ENCODE data around the gene CCR3.
"Not testable (repeated sequence)": the region's sequence is repeated elsewhere in the genome, so short reads cannot be mapped to it uniquely, and the experiment has no call there.

Gene CCR3

DNA sequence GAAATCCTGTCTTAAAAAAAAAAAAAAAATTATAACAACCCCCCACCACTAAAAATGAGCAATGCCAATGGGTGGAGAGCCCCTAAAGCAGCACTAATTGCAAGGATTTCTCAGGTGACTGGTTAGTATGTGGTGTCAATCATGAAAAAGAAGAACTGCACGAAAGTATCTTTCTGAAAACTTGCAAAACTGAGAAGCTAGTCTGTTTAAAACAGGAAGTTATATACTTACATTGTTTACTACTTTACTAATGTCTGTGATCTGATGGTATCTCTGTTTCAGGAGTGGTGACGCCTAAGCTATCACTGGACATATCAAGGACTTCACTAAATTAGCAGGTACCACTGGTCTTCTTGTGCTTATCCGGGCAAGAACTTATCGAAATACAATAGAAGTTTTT lies at the start of gene CCR3:
CCR3 (plus strand) TSS at position 341 of the 400 bp plus-strand sequence. CDS start 22,699 bp downstream, outside the sequence.
- no peak for FAIRE-seq

DNA sequence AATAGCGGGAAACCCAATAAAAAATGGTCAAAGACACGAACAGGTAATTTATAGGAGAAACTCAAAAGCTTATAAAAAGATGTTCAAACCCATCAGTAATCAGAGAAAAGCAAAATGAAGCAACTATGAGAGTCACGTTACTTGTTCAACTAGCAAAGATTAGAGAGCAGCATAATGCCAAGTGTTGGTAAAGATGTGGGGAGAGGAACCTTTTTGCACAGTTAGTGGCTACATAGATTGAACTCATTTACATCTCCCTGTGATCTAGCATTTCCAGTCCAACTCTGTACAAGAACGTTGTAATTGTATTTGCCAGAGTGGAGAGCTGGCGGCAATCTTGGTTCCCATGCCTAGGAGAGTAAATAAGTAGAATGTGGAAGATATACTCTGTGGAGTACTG lies 49.3 kb upstream of the CCR3 start:
- FAIRE-seq: no peak

DNA sequence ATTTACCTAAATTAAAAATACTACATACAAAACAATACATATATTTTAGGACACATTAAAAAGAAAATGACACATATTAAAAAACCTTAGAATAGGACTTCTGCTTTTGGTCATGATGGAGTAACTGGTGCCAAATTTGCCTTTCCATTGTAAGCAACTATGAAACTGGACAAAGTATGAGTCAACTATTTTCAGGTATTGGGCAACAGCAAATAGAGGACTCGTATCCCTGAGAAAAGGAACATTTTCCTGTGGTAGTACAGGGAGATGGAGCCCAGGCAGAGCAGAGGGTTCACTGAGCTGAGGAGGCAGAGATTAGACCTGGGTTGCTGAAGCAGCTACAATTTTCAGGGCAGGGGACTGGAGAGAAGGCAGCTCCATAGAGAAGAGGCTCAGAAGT lies 48.8 kb upstream of the CCR3 start:
- no peak for FAIRE-seq

GRCh38 chr3:46194868-46195553 lies 47.2 kb upstream of the CCR3 start:
- FAIRE-seq: no peak

- no peak for FAIRE-seq
Measured at GRCh38 chr3:46196261-46196957, 45.9 kb upstream of the CCR3 start.

GRCh38 chr3:46200211-46200610 lies 42.0 kb upstream of the CCR3 start:
- FAIRE-seq: no peak

GRCh38 chr3:46200790-46201189 lies 41.5 kb upstream of the CCR3 start:
- no peak for FAIRE-seq

DNA sequence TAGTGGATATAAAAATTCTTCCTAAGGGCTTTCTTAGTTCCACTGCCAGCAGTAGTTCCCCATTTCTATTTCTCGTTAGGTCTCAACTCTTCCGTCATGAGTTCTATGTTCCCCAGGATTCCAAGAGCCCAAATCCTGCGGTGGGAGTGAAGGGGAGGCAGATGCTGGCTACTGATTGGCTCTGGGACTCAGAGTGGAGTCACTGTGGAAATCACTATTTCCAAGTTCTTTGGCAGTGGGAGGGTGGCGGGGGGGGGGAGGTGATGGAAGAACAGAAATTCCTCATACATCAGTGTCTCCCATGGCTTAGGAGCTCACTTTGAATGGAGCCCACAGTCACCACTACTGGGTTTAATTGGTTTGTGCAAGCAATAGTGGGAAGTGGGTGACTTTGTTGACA lies 39.7 kb upstream of the CCR3 start:
- no peak for FAIRE-seq

- no peak for FAIRE-seq
Measured at GRCh38 chr3:46203681-46204080, 38.6 kb upstream of the CCR3 start.

- no peak for FAIRE-seq
Measured at GRCh38 chr3:46205286-46205960, 36.8 kb upstream of the CCR3 start.

GRCh38 chr3:46206282-46207015 lies 35.8 kb upstream of the CCR3 start:
- FAIRE-seq: no peak

DNA sequence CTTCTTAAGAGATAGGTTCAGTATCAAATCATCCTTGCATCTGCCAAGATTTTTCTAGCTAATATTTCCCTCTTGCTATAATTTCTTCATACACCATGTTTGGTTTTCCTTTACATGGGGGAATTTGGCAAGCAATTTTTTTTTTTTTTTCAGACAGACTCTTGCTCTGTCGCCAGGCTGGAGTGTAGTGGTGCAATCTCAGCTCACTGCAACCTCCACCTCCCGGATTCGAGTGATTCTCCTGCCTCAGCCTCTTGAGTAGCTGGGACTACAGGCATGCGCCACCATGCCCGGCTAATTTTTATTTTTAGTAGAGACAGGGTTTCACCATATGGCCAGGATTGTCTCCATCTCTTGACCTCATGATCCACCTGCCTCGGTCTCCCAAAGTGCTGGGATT lies 34.7 kb upstream of the CCR3 start:
- not testable (repeated sequence) for FAIRE-seq

- FAIRE-seq: no peak
Measured at GRCh38 chr3:46208167-46208704, 34.0 kb upstream of the CCR3 start, which contains the start of gene CCR1. CCR1 (minus strand) TSS chr3:46208313; CDS start chr3:46204313, 4,000 bp downstream.

DNA sequence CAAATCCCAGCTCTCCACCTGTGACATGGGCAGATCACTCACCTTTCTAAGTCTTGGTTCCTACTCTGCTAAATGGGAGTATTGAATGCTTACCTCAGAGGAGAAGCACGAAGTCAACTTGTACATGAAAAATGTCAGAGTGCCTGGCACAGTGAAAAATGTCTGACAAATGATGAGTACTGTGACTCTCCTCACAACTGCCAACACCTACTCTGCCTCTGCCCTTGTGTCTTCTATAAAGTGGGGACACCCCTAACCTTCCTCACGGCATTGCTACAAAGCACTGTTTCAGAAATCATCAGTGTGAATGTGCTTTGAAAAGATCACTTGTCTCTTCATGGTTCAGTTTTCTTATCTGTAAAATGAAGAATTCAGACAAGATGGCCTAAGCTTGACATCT lies 33.2 kb upstream of the CCR3 start:
- no peak for FAIRE-seq

DNA sequence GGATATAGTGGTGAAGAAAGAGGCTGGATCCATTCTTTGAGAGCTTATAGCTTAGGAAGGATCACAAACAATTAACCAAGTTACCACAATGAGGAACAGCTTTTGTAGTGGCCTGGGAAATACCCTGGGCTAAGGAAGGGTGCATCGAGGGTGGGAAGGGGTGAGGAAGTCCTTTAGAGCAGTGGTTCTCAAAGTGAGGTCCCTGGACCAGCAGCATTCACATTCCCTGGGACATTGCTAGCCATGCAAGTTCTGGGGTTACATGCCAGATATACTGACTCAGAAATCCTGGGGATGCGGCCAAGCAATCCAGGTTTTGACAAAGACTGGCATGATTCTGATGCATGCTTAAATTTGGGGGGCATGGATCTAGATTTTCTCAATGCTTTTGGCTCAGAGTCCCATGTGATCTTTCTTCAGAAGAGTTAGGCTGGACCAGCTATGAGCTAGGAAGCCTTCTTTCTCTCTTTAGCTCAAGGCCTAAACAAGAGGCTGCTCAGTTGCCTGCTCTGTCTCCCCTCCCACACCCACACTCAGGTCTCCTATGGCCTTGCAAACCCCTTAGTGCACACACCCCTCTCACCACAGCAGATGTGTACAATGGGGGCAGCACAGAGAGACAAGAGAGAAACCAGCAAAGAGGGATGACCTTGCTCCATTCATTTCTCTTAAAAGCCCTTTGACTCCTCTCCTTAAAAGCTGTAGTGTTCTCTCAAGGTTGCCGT lies 32.4 kb upstream of the CCR3 start:
- no peak for FAIRE-seq

- no peak for FAIRE-seq
Measured at GRCh38 chr3:46212101-46212500, 30.2 kb upstream of the CCR3 start.

GRCh38 chr3:46213201-46213600 lies 29.1 kb upstream of the CCR3 start:
- no peak for FAIRE-seq

DNA sequence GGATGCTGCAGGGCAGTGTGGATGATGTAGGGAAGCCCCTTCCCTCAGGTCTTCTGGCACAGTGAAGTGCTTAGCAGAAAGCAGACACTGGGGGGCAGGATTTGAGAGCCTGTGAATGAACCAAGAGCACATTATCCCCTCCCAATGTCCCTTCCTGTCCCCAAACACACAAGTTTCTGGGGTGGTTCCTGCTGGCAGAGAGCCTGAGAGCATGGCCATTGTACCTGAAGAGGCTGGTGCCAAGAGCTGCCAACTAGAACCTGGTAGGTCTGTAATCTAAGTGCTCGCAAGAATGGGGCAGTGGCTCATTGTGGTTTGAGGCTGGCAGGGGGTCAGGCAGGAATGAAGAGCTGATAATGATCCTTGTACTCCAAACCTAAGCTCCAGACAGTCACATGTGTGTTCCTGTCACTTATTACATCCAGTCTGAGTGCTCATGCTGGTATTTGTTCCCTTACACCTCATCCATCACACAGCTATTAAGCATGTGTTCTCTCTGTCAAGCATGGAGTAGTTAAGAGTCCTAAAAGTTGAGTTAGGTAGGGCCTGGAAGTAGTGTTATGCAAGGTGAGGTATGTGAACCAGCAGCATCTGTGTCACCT lies 27.4 kb upstream of the CCR3 start:
- no peak for FAIRE-seq

GRCh38 chr3:46215810-46216414 lies 26.3 kb upstream of the CCR3 start:
- FAIRE-seq: no peak

DNA sequence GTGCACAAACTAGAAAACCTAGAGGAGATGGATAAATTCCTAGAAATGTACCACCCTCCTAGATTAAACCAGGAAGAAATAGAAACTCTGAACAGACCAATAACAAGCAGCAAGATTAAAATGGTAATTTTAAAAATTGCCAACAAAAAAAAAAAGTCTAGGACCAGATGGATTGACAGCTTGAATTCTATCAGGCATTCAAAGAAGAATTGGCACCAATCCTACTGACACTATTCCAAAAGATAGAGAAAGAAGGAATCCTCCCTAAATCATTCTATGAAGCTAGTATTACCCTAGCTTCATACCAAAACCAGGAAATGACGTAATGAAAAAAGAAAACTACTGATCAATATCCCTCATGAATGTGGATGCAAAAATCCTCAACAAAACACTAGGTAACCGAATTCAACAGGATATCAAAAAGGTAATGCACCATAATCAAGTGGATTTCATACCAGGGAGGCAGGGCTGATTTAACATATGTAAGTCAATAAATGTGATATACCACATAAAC lies 24.0 kb upstream of the CCR3 start:
- FAIRE-seq: no peak

- FAIRE-seq: no peak
Measured at GRCh38 chr3:46221391-46221790, 20.9 kb upstream of the CCR3 start.
